PFSK-1 (cell line): ENCODE data around the gene TARDBP.

ENCODE experiments used
- SIN3A ChIP-seq: IDR thresholded peaks from 2 replicates; pipeline ENCODE4 v1.6.1; 2012; ENCODE audit warnings: mild to moderate bottlenecking, low read length, moderate library complexity, borderline replicate concordance; ENCODE audit not compliant: insufficient read depth
- TF ChIP-seq, protein P1 (sequence below), 2 experiments: IDR thresholded peaks; 2 replicates each; pipeline versions ENCODE4 v1.6.1 to v1.8.0; 2011 to 2012; ENCODE audit warnings: low read depth in 2 of 2, low read length in 2 of 2, control low read depth in 1 of 2, inconsistent platforms in 1 of 2, mild to moderate bottlenecking in 1 of 2, moderate library complexity in 1 of 2; ENCODE audit not compliant: insufficient read depth in 1 of 2

GRCh38 chr1:11056504-11056903, 44.0 kb downstream of the TARDBP start:
- TF ChIP-seq, protein P1, sequence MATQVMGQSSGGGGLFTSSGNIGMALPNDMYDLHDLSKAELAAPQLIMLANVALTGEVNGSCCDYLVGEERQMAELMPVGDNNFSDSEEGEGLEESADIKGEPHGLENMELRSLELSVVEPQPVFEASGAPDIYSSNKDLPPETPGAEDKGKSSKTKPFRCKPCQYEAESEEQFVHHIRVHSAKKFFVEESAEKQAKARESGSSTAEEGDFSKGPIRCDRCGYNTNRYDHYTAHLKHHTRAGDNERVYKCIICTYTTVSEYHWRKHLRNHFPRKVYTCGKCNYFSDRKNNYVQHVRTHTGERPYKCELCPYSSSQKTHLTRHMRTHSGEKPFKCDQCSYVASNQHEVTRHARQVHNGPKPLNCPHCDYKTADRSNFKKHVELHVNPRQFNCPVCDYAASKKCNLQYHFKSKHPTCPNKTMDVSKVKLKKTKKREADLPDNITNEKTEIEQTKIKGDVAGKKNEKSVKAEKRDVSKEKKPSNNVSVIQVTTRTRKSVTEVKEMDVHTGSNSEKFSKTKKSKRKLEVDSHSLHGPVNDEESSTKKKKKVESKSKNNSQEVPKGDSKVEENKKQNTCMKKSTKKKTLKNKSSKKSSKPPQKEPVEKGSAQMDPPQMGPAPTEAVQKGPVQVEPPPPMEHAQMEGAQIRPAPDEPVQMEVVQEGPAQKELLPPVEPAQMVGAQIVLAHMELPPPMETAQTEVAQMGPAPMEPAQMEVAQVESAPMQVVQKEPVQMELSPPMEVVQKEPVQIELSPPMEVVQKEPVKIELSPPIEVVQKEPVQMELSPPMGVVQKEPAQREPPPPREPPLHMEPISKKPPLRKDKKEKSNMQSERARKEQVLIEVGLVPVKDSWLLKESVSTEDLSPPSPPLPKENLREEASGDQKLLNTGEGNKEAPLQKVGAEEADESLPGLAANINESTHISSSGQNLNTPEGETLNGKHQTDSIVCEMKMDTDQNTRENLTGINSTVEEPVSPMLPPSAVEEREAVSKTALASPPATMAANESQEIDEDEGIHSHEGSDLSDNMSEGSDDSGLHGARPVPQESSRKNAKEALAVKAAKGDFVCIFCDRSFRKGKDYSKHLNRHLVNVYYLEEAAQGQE (IDR thresholded peaks at IDR 0.05; ENCODE audit: insufficient read depth in 1 of 2, low read depth in 2 of 2, low read length in 2 of 2) = no peak
- TF ChIP-seq SIN3A = no peak
